ENCODE data around the gene POU6F1. TPM values are rescaled to one million over a fixed set of nuclear protein-coding genes. Genes with fewer than 3 reads are reported as not detected.

The POU6F1 gene
- total RNA-seq, 1 donor from 2014 or later, result 2.6 TPM

GRCh38 chr12:51152953-51153352 lies 64.9 kb downstream of the POU6F1 start:
- Histone ChIP-seq H3K4me3 (ENCODE audit: low read depth, low read length) (no peak overlapping the region), H3K27me3 (ENCODE audit: control insufficient read depth, insufficient read depth, low read length) (no peaks in the 10 kb centered on the region), H3K36me3 (ENCODE audit: control insufficient read depth, insufficient read depth, low read length) (no peaks in the 10 kb centered on the region)
- DNase-seq (ENCODE audit: low read depth), result no peak
- no peak for TF ChIP-seq CTCF (IDR thresholded peaks at IDR 0.05; ENCODE audit: insufficient read depth, low read length, poor library complexity, severe bottlenecking)

- Histone ChIP-seq H3K4me3 (ENCODE audit: low read depth, low read length) (no peak overlapping the region), H3K36me3 (ENCODE audit: control insufficient read depth, insufficient read depth, low read length) (no peaks in the 10 kb centered on the region), H3K27me3 (ENCODE audit: control insufficient read depth, insufficient read depth, low read length) (no peaks in the 10 kb centered on the region)
- no peak for DNase-seq (ENCODE audit: low read depth)
- TF ChIP-seq CTCF (IDR thresholded peaks at IDR 0.05; ENCODE audit: insufficient read depth, low read length, poor library complexity, severe bottlenecking), result no peak
Measured at GRCh38 chr12:51150777-51151176, 67.1 kb downstream of the POU6F1 start.

GRCh38 chr12:51147309-51147708 lies 70.6 kb downstream of the POU6F1 start:
- DNase-seq (ENCODE audit: low read depth), result no peak

GRCh38 chr12:51139292-51139844 lies 78.5 kb downstream of the POU6F1 start:
- no peak for TF ChIP-seq CTCF (IDR thresholded peaks at IDR 0.05; ENCODE audit: insufficient read depth, low read length, poor library complexity, severe bottlenecking)
- H3K36me3 ChIP-seq (ENCODE audit: control insufficient read depth, insufficient read depth, low read length), result no peaks in the 10 kb centered on the region
- H3K27me3 ChIP-seq (ENCODE audit: control insufficient read depth, insufficient read depth, low read length), result no peaks in the 10 kb centered on the region
- H3K4me3 ChIP-seq (ENCODE audit: low read depth, low read length), result no peak overlapping the region
- no peak for DNase-seq (ENCODE audit: low read depth)

More at GRCh38 chr12:51147309-51147708, 70.6 kb downstream of the POU6F1 start:
- Histone ChIP-seq H3K36me3 (ENCODE audit: control insufficient read depth, insufficient read depth, low read length) (no peaks in the 10 kb centered on the region), H3K4me3 (ENCODE audit: low read depth, low read length) (no peak overlapping the region), H3K27me3 (ENCODE audit: control insufficient read depth, insufficient read depth, low read length) (no peaks in the 10 kb centered on the region)
- TF ChIP-seq CTCF (IDR thresholded peaks at IDR 0.05; ENCODE audit: insufficient read depth, low read length, poor library complexity, severe bottlenecking), result no peak

Other genes starting within 250 kb of the POU6F1 start
- gene SLC11A2, start 191.7 kb downstream of the POU6F1 start, total RNA-seq, result 36.3 and 42.2 TPM in 2 replicates
- gene LETMD1, start 169.7 kb downstream of the POU6F1 start, total RNA-seq, result 37.9 and 44.5 TPM in 2 replicates
- 36.1 and 36.6 TPM in 2 replicates for gene CSRNP2, start 134.5 kb downstream of the POU6F1 start, total RNA-seq
- gene TFCP2, start 44.9 kb downstream of the POU6F1 start, total RNA-seq, result 14.2 and 19.1 TPM in 2 replicates
- 244 and 271 TPM in 2 replicates for gene DAZAP2, start 20.8 kb upstream of the POU6F1 start, total RNA-seq
- 15.7 and 24.5 TPM in 2 replicates for gene SMAGP, start 52.4 kb upstream of the POU6F1 start, total RNA-seq
- gene BIN2, start 106.1 kb upstream of the POU6F1 start, total RNA-seq, result not detected in 2 replicates
- gene CELA1, start 128.6 kb upstream of the POU6F1 start, total RNA-seq, result not detected in 2 replicates
- 35.0 and 45.7 TPM in 2 replicates for gene GALNT6, start 173.3 kb upstream of the POU6F1 start, total RNA-seq
- gene SLC4A8, start 206.8 kb upstream of the POU6F1 start, total RNA-seq, result 1.0 and 1.7 TPM in 2 replicates